Mammary epithelial cell (primary cell): Measurements from ENCODE around the gene CNPY4.

Experiments used
- EZH2 ChIP-seq: IDR thresholded peaks from 2 replicates; pipeline ENCODE4 v1.6.1; 2012; ENCODE audit warnings: low read length, inconsistent platforms, borderline replicate concordance
- TF ChIP-seq, protein P1 (sequence below), 2 donors: IDR thresholded peaks in 1 of 2; conservative IDR thresholded peaks in 1 of 2; 2 replicates each; pipeline ENCODE4 v1.5.1; 2011 to 2012; ENCODE audit warnings: inconsistent platforms in 2 of 2, low read length in 2 of 2, mild to moderate bottlenecking in 2 of 2, control low read depth in 1 of 2, low read depth in 1 of 2; ENCODE audit not compliant: insufficient read depth in 1 of 2; ENCODE audit errors: extremely low read depth in 1 of 2

DNA sequence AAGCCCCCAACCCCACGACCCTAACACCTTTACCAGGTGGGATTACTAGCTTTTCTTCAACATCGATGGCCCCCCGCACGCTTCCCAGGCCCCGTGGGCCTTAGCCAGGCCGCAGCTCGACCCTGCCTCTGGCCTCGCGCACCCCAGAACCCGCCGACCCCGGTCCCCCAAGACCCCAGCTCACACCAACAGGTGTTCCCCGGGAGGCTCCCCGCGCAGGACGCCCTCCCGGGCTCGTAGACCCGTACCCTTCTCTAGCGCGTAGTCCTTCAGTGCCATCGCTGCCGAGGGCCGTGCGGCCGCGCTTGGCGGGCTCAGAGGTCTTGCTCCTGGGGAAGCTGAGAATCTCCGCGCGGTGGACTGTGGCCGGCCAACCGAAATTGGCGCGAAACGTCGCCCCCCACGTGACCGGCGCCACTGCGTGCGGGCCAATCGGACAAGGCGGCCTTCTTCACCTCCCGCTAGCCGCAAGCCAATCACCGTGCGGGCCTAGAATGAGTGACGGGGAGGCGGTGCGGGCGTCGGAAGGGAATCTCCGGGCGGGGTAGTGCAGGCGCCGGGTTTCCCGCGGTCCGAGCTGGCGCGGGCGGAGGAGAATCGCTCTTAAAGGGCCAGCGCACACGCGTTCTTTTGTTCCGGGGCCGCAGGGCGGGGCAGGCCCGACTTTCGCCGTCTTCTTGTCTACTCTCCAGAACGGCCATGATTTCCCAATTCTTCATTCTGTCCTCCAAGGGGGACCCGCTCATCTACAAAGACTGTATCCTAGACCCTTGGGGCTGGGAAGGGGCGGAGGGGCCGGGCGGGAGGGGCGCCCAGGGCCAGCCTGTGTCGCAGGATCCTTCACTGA lies 18.2 kb upstream of the CNPY4 start, which contains the start of the genes AP4M1 and MCM7:
- TF ChIP-seq, protein P1, sequence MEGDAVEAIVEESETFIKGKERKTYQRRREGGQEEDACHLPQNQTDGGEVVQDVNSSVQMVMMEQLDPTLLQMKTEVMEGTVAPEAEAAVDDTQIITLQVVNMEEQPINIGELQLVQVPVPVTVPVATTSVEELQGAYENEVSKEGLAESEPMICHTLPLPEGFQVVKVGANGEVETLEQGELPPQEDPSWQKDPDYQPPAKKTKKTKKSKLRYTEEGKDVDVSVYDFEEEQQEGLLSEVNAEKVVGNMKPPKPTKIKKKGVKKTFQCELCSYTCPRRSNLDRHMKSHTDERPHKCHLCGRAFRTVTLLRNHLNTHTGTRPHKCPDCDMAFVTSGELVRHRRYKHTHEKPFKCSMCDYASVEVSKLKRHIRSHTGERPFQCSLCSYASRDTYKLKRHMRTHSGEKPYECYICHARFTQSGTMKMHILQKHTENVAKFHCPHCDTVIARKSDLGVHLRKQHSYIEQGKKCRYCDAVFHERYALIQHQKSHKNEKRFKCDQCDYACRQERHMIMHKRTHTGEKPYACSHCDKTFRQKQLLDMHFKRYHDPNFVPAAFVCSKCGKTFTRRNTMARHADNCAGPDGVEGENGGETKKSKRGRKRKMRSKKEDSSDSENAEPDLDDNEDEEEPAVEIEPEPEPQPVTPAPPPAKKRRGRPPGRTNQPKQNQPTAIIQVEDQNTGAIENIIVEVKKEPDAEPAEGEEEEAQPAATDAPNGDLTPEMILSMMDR (conservative IDR thresholded peaks at IDR 0.05 in 1 of 2, IDR thresholded peaks at IDR 0.05 in 1 of 2; ENCODE audit: extremely low read depth in 1 of 2, insufficient read depth in 1 of 2, low read depth in 1 of 2, low read length in 2 of 2) = no peak
- no peak for TF ChIP-seq EZH2
